Astrocyte of the cerebellum (primary cell): ENCODE data around the gene CACNG8.

ENCODE experiments used
- DNase-seq: peaks from one replicate; pipeline ENCODE4 v3.0.0-alpha.2; 2011; ENCODE audit warnings: low read depth
- H3K4me3 ChIP-seq: 2 replicates; pipeline ENCODE4 v1.5.1; 2011; ENCODE audit warnings: mild to moderate bottlenecking, low read depth, low read length, moderate library complexity
- CTCF ChIP-seq: IDR thresholded peaks from 2 replicates; pipeline ENCODE4 v1.5.1; 2012; ENCODE audit warnings: low read length, low read depth, moderate library complexity, mild to moderate bottlenecking; ENCODE audit errors: missing control alignments
- in situ Hi-C: cut with HindIII; loops from 2 replicates; pipeline ENCODE4 v1.10.0; 2017; ENCODE audit warnings: low sequenced_read_pairs

CACNG8 gene

GRCh38 chr19:54011507-54012211 lies 48.9 kb downstream of the CACNG8 start:
- TF ChIP-seq CTCF = no peak
- DNase-seq = no peak
- in situ Hi-C loops = no loop called here
- no peak overlapping the region for H3K4me3 ChIP-seq

- in situ Hi-C loops = no loop called here
Observed at GRCh38 chr19:54013866-54014265, 51.1 kb downstream of the CACNG8 start.

GRCh38 chr19:54014920-54015560 lies 52.3 kb downstream of the CACNG8 start:
- no peak for TF ChIP-seq CTCF
- no peak for DNase-seq
- H3K4me3 ChIP-seq = no peak overlapping the region
- in situ Hi-C loops = no loop called here

More at GRCh38 chr19:54013866-54014265, 51.1 kb downstream of the CACNG8 start:
- no peak for TF ChIP-seq CTCF
- DNase-seq = no peak
- no peak overlapping the region for H3K4me3 ChIP-seq

- H3K4me3 ChIP-seq = no peak overlapping the region
- no peak for DNase-seq
- in situ Hi-C loops = no loop called here
- no peak for TF ChIP-seq CTCF
Observed at GRCh38 chr19:54017261-54017660, 54.5 kb downstream of the CACNG8 start.

GRCh38 chr19:54021363-54021762 lies 58.6 kb downstream of the CACNG8 start:
- no peak overlapping the region for H3K4me3 ChIP-seq
- in situ Hi-C loops = no loop called here
- no peak for TF ChIP-seq CTCF
- DNase-seq = no peak

- DNase-seq = no peak
- no peak for TF ChIP-seq CTCF
- no peak overlapping the region for H3K4me3 ChIP-seq
- in situ Hi-C loops = no loop called here
Observed at GRCh38 chr19:54021932-54022331, 59.2 kb downstream of the CACNG8 start.
